HCT116 (cell line): ENCODE measurements around the gene PIGBOS1. TPM values are rescaled to one million over a fixed set of nuclear protein-coding genes. Genes with fewer than 3 reads are reported as not detected.

ENCODE experiments used
- ATAC-seq: fragments of 200-7000 bp; cut with Tn5 transposase; 2 replicates; pipeline ENCODE4 v1.9.1; 2020; ENCODE audit warnings: mild to moderate bottlenecking, moderate library complexity
- BruUV-seq: library from RNA; stranded (reverse); fragments of 400-500 nt; replicated peaks from 2 replicates; lab custom pipeline; 2021; lab: Mats Ljungman, UMichigan
- CTCF ChIA-PET: fragments of 300-600 bp; sonication (Branson Sonifier 250); formaldehyde crosslinking; loops from one replicate; lab custom pipeline; 2021; ENCODE audit warnings: antibody characterized with exemption; lab: Charles Lee
- POLR2A ChIA-PET: fragments of 300-600, 350-600 bp; sonication (Branson Sonifier 250); formaldehyde crosslinking; loops from one replicate; lab custom pipeline; 2021; ENCODE audit warnings: antibody characterized with exemption; lab: Charles Lee
- RAD21 ChIA-PET, 2 experiments: fragments of 300-600 bp; sonication (Branson Sonifier 250); formaldehyde crosslinking; loops; one replicate each; lab custom pipeline; 2023; ENCODE audit warnings: low total read pairs in 2 of 2; ENCODE audit not compliant: uncharacterized antibody in 2 of 2, unreplicated experiment in 2 of 2, low non-redundant PET in 1 of 2; lab: Charles Lee
- DNase-seq: peaks from one replicate; pipeline ENCODE4 v3.0.0-alpha.2; 2010; ENCODE audit warnings: low read depth, low spot score
- H2AFZ ChIP-seq: fragments of 200-600 bp; shearing (Covaris generic), sonication (generic); 2 replicates; pipeline ENCODE4 v1.6.1; 2017; ENCODE audit warnings: low read depth, mixed run types, mixed read lengths, antibody characterized with exemption, low read length; ENCODE audit not compliant: poor library complexity, severe bottlenecking
- H3K27ac ChIP-seq: 2 replicates; pipeline ENCODE4 v1.5.1; 2012; ENCODE audit warnings: low read depth, low read length
- H3K27me3 ChIP-seq: fragments of 200-600 bp; sonication (generic); 2 replicates; pipeline ENCODE4 v1.6.1; 2016; ENCODE audit warnings: mixed run types, low read length, mixed read lengths; ENCODE audit not compliant: insufficient read depth
- H3K36me3 ChIP-seq, 2 experiments: fragments of 200-500 bp in 1 of 2; fragments of 200-600 bp in 1 of 2; sonication (Bioruptor generic) in 1 of 2; sonication (generic) in 1 of 2; 2 replicates each; pipeline versions ENCODE4 v1.5.1 to v1.6.1; 2014 to 2016; ENCODE audit warnings: low read length in 2 of 2, inconsistent platforms in 1 of 2, mixed read lengths in 1 of 2, mixed run types in 1 of 2; ENCODE audit not compliant: insufficient read depth in 2 of 2, control insufficient read depth in 1 of 2
- H3K4me1 ChIP-seq, 2 experiments: fragments of 200-600 bp in 1 of 2; sonication (generic) in 1 of 2; 2 replicates each; pipeline versions ENCODE4 v1.5.1 to v1.6.1; 2012 to 2017; ENCODE audit warnings: low read length in 2 of 2, inconsistent platforms in 1 of 2, mild to moderate bottlenecking in 1 of 2, mixed read lengths in 1 of 2, mixed run types in 1 of 2, moderate library complexity in 1 of 2; ENCODE audit not compliant: insufficient read depth in 2 of 2, control insufficient read depth in 1 of 2
- H3K4me2 ChIP-seq: fragments of 200-600 bp; sonication (generic); 2 replicates; pipeline ENCODE4 v1.6.1; 2017; ENCODE audit warnings: mixed run types, low read length, mixed read lengths
- H3K4me3 ChIP-seq, 2 experiments: fragments of 200-600 bp in 1 of 2; sonication (generic) in 1 of 2; replicated peaks in 1 of 2; 2 replicates each; pipeline ENCODE4 v1.5.1; 2011 to 2016; ENCODE audit warnings: low read length in 2 of 2, control low read depth in 1 of 2, low read depth in 1 of 2, mild to moderate bottlenecking in 1 of 2, mixed read lengths in 1 of 2, mixed run types in 1 of 2
- H3K79me2 ChIP-seq: fragments of 200-600 bp; sonication (generic); 2 replicates; pipeline ENCODE4 v1.6.1; 2017; ENCODE audit warnings: mild to moderate bottlenecking, mixed run types, low read length, moderate library complexity, mixed read lengths; ENCODE audit not compliant: insufficient read depth
- H3K9ac ChIP-seq: fragments of 200-600 bp; sonication (generic); 2 replicates; pipeline ENCODE4 v1.6.1; 2016; ENCODE audit warnings: low read length, mixed read lengths
- H3K9me2 ChIP-seq: fragments of 200-600 bp; sonication (generic), shearing (Covaris generic); 2 replicates; pipeline ENCODE4 v1.6.1; 2017; ENCODE audit warnings: mixed run types, mild to moderate bottlenecking, moderate library complexity; ENCODE audit not compliant: insufficient read depth
- H3K9me3 ChIP-seq, 2 experiments: fragments of 200-500 bp in 1 of 2; fragments of 200-600 bp in 1 of 2; sonication (Bioruptor generic) in 1 of 2; sonication (generic) in 1 of 2; 2 replicates each; pipeline ENCODE4 v1.6.1; 2014 to 2017; ENCODE audit warnings: low read length in 2 of 2, mixed read lengths in 2 of 2, inconsistent platforms in 1 of 2, low read depth in 1 of 2, mild to moderate bottlenecking in 1 of 2, mixed run types in 1 of 2, moderate library complexity in 1 of 2; ENCODE audit not compliant: control insufficient read depth in 1 of 2, insufficient read depth in 1 of 2
- H4K20me1 ChIP-seq: fragments of 200-600 bp; sonication (generic), shearing (Covaris generic); 2 replicates; pipeline ENCODE4 v1.6.1; 2017; ENCODE audit warnings: mixed run types, mild to moderate bottlenecking, moderate library complexity; ENCODE audit not compliant: insufficient read depth
- ATF3 ChIP-seq: IDR thresholded peaks from 2 replicates; pipeline ENCODE4 v1.6.1; 2012
- CEBPB ChIP-seq: IDR thresholded peaks from 2 replicates; pipeline ENCODE4 v1.6.1; 2012; ENCODE audit warnings: low read depth
- CTCF ChIP-seq, 3 experiments: fragments of 200-600 bp in 1 of 3; sonication (generic) in 1 of 3; IDR thresholded peaks in 2 of 3; conservative IDR thresholded peaks in 1 of 3; 2 replicates each; pipeline ENCODE4 v1.5.1; 2012 to 2017; ENCODE audit warnings: low read depth in 2 of 3, low read length in 2 of 3, antibody characterized with exemption in 1 of 3, borderline replicate concordance in 1 of 3, control low read depth in 1 of 3, mild to moderate bottlenecking in 1 of 3, mixed read lengths in 1 of 3, mixed run types in 1 of 3, moderate library complexity in 1 of 3; ENCODE audit not compliant: insufficient read depth in 1 of 3
- EGR1 ChIP-seq: IDR thresholded peaks from 2 replicates; pipeline ENCODE4 v1.6.1; 2012; ENCODE audit warnings: low read depth
- ELF1 ChIP-seq: IDR thresholded peaks from 2 replicates; pipeline ENCODE4 v1.6.1; 2012; ENCODE audit warnings: low read depth, borderline replicate concordance
- EZH2phosphoT487 ChIP-seq: fragments of 200-600 bp; IDR thresholded peaks from 2 replicates; pipeline ENCODE4 v1.6.1; 2018; ENCODE audit warnings: antibody characterized with exemption, borderline replicate concordance
- MAX ChIP-seq: IDR thresholded peaks from 2 replicates; pipeline ENCODE4 v1.6.1; 2012
- POLR2AphosphoS5 ChIP-seq: IDR thresholded peaks from 2 replicates; pipeline ENCODE4 v1.6.1; 2011; ENCODE audit warnings: mild to moderate bottlenecking, low read depth, low read length, moderate library complexity
- RAD21 ChIP-seq: IDR thresholded peaks from 2 replicates; pipeline ENCODE4 v1.6.1; 2012; ENCODE audit warnings: low read depth, mild to moderate bottlenecking
- REST ChIP-seq: IDR thresholded peaks from 2 replicates; pipeline ENCODE4 v1.6.1; 2012; ENCODE audit warnings: low read depth
- TCF7L2 ChIP-seq: IDR thresholded peaks from 2 replicates; pipeline ENCODE4 v1.7.0; 2011; ENCODE audit warnings: borderline replicate concordance, inconsistent platforms; ENCODE audit not compliant: insufficient read depth, insufficient read length; ENCODE audit errors: extremely low read depth
- ZNF274 ChIP-seq: fragments of 200-500 bp; sonication (Bioruptor generic); IDR thresholded peaks from 2 replicates; pipeline ENCODE4 v1.6.1; 2014; ENCODE audit warnings: mild to moderate bottlenecking, low read depth, low read length, inconsistent platforms
- intact Hi-C: fragments of 100-400 bp; cut with micrococcal nuclease; formaldehyde crosslinking; loops from 2 replicates; pipeline ENCODE4 v1.10.0; 2022
- total RNA-seq: library from RNA; stranded (reverse); gene quantifications from one replicate; pipeline ENCODE4 v1.2.1, GENCODE V29; 2021; ENCODE audit not compliant: unreplicated experiment

Gene PIGBOS1
- total RNA-seq, 1 experiment from 2014 or later = 15.3 TPM

GRCh38 chr15:55290528-55291057 lies 28.3 kb downstream of the PIGBOS1 start:
- peaks cover 3 to 14% of the 10 kb centered on the region in 2 experiments; a peak in 3 of 4 replicates for H3K4me1 ChIP-seq
- peak overlapping the region; percentile 64 to 83 for H3K4me3 ChIP-seq
- TF ChIP-seq POLR2AphosphoS5 (no peak), TCF7L2 (no peak), REST (no peak), RAD21 (peak; percentile 88), EZH2phosphoT487 (no peak), CEBPB (no peak), CTCF (IDR thresholded peaks at IDR 0.05 in 2 of 3, conservative IDR thresholded peaks at IDR 0.05 in 1 of 3; ENCODE audit: borderline replicate concordance in 1 of 3, insufficient read depth in 1 of 3, low read depth in 2 of 3, low read length in 2 of 3) (peak; percentile 73 to 91 (median 89)), ZNF274 (no peak), ELF1 (no peak), EGR1 (no peak), MAX (peak; percentile 55), ATF3 (no peak)
- H3K9me2 ChIP-seq = no peaks in the 10 kb centered on the region
- DNase-seq (peak; percentile 48), ATAC-seq (peak; percentile 86)
- no peaks in the 10 kb centered on the region for H3K36me3 ChIP-seq
- BruUV-seq = no TSS peak
- peak overlapping the region; percentile 95 for H2AFZ ChIP-seq
- intact Hi-C loops = loop anchor here (1.0 kb wide), 1 partner anchor 73 kb away; no protein-coding TSS in a partner anchor
- H3K27me3 ChIP-seq = no peaks in the 10 kb centered on the region
- peak overlapping the region; percentile 99 for H3K4me2 ChIP-seq
- ChIA-PET POLR2A (no interaction called here), RAD21 (interaction anchor here (1.1 to 1.2 kb wide), 2 partner anchors 73 kb away, joined by 4 to 9 read pairs; no protein-coding TSS in a partner anchor), CTCF (interaction anchor here (3.2 kb wide), 1 partner anchor 73 kb away, joined by 11 read pairs; no protein-coding TSS in a partner anchor)
- no peaks in the 10 kb centered on the region for H4K20me1 ChIP-seq
- H3K9me3 ChIP-seq = no peaks in the 10 kb centered on the region
- peak overlapping the region; percentile 58 for H3K27ac ChIP-seq
- H3K79me2 ChIP-seq = no peaks in the 10 kb centered on the region
- H3K9ac ChIP-seq = peak overlapping the region; percentile 67
